HG03196 (cell line): Measurements from ENCODE around the gene ZNF567.

Experiments
- ATAC-seq: cut with Tn5 transposase; IDR thresholded peaks from one replicate; pipeline ENCODE4 v1.9.1; 2021; ENCODE audit not compliant: unreplicated experiment

Gene ZNF567

DNA sequence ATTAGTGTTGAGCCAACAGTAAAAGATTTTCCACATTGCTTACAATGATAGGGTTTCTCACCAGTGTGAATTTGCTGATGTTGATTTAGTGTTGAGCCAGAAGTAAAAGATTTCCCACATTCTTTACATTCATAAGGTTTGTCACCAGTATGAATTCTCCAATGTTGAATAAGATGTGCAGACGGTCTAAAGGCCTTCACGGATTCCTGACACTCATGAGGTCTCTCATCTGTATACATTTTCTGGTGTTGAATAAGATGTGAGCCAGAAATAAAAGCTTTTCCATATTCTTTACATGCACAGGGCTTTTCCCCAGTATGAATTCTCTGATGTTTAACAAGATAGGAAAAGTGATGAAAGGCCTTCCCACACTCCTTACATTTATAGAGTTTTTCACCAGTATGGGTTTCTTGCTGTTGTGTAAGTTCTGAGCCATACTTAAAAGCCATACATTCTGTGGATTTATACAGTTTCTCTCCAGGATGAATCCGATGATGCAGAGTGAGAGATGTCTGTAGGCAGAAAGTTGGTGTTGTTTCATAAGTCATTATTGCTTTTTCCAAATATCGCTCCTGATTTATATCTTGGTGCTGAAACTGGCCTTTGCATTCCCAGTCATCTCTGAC, 62.8 kb downstream of the ZNF567 start:
- no peak for ATAC-seq
